H9 (cell line): ENCODE data around the gene TRPV3. TPM values are rescaled to one million over a fixed set of nuclear protein-coding genes. Genes with fewer than 3 reads are reported as not detected.

Experiments
- DNase-seq: peaks from one replicate; pipeline ENCODE4 v3.0.0-alpha.2; 2017
- H2AFZ ChIP-seq: one replicate; pipeline ENCODE4 v1.6.1; 2013; ENCODE audit warnings: mild to moderate bottlenecking, low read length, control low read depth, moderate library complexity
- H2AK5ac ChIP-seq: 2 replicates; pipeline ENCODE4 v1.6.1; 2013; ENCODE audit warnings: low read length, control low read depth, mixed read lengths; ENCODE audit not compliant: insufficient read length
- H2BK120ac ChIP-seq: one replicate; pipeline ENCODE4 v1.6.1; 2013; ENCODE audit warnings: low read depth, mild to moderate bottlenecking, low read length, control low read depth, inconsistent platforms; ENCODE audit not compliant: poor library complexity, severe bottlenecking
- H2BK12ac ChIP-seq: 2 replicates; pipeline ENCODE4 v1.6.1; 2013; ENCODE audit warnings: low read length, control low read depth, mixed read lengths, low read depth; ENCODE audit not compliant: insufficient read length
- H2BK15ac ChIP-seq: 2 replicates; pipeline ENCODE4 v1.6.1; 2013; ENCODE audit warnings: low read depth, low read length, control low read depth
- H2BK20ac ChIP-seq: one replicate; pipeline ENCODE4 v1.6.1; 2013; ENCODE audit warnings: low read depth, mild to moderate bottlenecking, low read length, control low read depth, inconsistent platforms; ENCODE audit not compliant: poor library complexity, severe bottlenecking
- H2BK5ac ChIP-seq: 2 replicates; pipeline ENCODE4 v1.6.1; 2013; ENCODE audit warnings: low read length, control low read depth, mixed read lengths; ENCODE audit not compliant: insufficient read length
- H3K14ac ChIP-seq: 2 replicates; pipeline ENCODE4 v1.6.1; 2013; ENCODE audit warnings: low read length, control low read depth; ENCODE audit not compliant: insufficient read depth
- H3K18ac ChIP-seq: 2 replicates; pipeline ENCODE4 v1.6.1; 2013; ENCODE audit warnings: low read depth, mild to moderate bottlenecking, mixed read lengths, low read length, control low read depth; ENCODE audit not compliant: insufficient read length
- H3K23ac ChIP-seq: 2 replicates; pipeline ENCODE4 v1.6.1; 2013; ENCODE audit warnings: low read length, control low read depth, mixed read lengths, low read depth; ENCODE audit not compliant: insufficient read length
- H3K23me2 ChIP-seq: 2 replicates; pipeline ENCODE4 v1.6.1; 2013; ENCODE audit warnings: low read depth, mild to moderate bottlenecking, mixed read lengths, low read length, control low read depth; ENCODE audit not compliant: insufficient read length, poor library complexity, severe bottlenecking
- H3K27ac ChIP-seq: 2 replicates; pipeline ENCODE4 v1.5.1; 2013; ENCODE audit warnings: low read length, control low read depth, mixed read lengths, low read depth; ENCODE audit not compliant: insufficient read length
- H3K27me3 ChIP-seq: 2 replicates; pipeline ENCODE4 v1.6.1; 2013; ENCODE audit warnings: low read length, control low read depth, inconsistent platforms; ENCODE audit not compliant: insufficient read depth
- H3K4ac ChIP-seq: 2 replicates; pipeline ENCODE4 v1.6.1; 2013; ENCODE audit warnings: low read depth, mild to moderate bottlenecking, control low read depth, inconsistent platforms, low read length, moderate library complexity
- H3K4me1 ChIP-seq: 2 replicates; pipeline ENCODE4 v1.6.1; 2013; ENCODE audit warnings: low read length, control low read depth, inconsistent platforms; ENCODE audit not compliant: insufficient read depth
- H3K4me2 ChIP-seq: 2 replicates; pipeline ENCODE4 v1.6.1; 2013; ENCODE audit warnings: low read length, control low read depth, mixed read lengths; ENCODE audit not compliant: insufficient read length, insufficient read depth
- H3K56ac ChIP-seq: 2 replicates; pipeline ENCODE4 v1.6.1; 2013; ENCODE audit warnings: low read depth, mild to moderate bottlenecking, mixed read lengths, low read length, control low read depth; ENCODE audit not compliant: insufficient read length
- H3K79me1 ChIP-seq: 2 replicates; pipeline ENCODE4 v1.6.1; 2013; ENCODE audit warnings: low read depth, mild to moderate bottlenecking, moderate library complexity, low read length, control low read depth, inconsistent platforms; ENCODE audit not compliant: insufficient read depth, poor library complexity, severe bottlenecking
- H3K79me2 ChIP-seq: 2 replicates; pipeline ENCODE4 v1.6.1; 2013; ENCODE audit warnings: low read length, control low read depth, inconsistent platforms; ENCODE audit not compliant: insufficient read depth
- H3K9ac ChIP-seq: 2 replicates; pipeline ENCODE4 v1.6.1; 2013; ENCODE audit warnings: low read length, control low read depth, mixed read lengths; ENCODE audit not compliant: insufficient read length; ENCODE audit errors: extremely low read depth
- H3K9me3 ChIP-seq: one replicate; pipeline ENCODE4 v1.6.1; 2013; ENCODE audit warnings: low read depth, low read length, inconsistent platforms; ENCODE audit not compliant: control insufficient read depth
- H3T11ph ChIP-seq: one replicate; pipeline ENCODE4 v1.6.1; 2013; ENCODE audit warnings: mild to moderate bottlenecking, low read length, control low read depth, inconsistent platforms
- H4K20me1 ChIP-seq: one replicate; pipeline ENCODE4 v1.6.1; 2013; ENCODE audit not compliant: control insufficient read depth, insufficient read length, insufficient read depth
- H4K5ac ChIP-seq: 2 replicates; pipeline ENCODE4 v1.6.1; 2013; ENCODE audit warnings: low read depth, mild to moderate bottlenecking, mixed read lengths, low read length, control low read depth; ENCODE audit not compliant: insufficient read length
- H4K8ac ChIP-seq: replicated peaks from 2 replicates; pipeline ENCODE4 v1.6.1; 2013; ENCODE audit warnings: low read length, control low read depth, mixed read lengths, low read depth; ENCODE audit not compliant: insufficient read length
- H4K91ac ChIP-seq: 2 replicates; pipeline ENCODE4 v1.6.1; 2013; ENCODE audit warnings: low read depth, mild to moderate bottlenecking, moderate library complexity, mixed read lengths, low read length, control low read depth; ENCODE audit not compliant: insufficient read length
- H3K27ac Mint-ChIP-seq, 3 experiments: 2 replicates in 2 of 3; 3 replicates in 1 of 3; pipeline ENCODE4 v1.8.0; 2020 to 2021; ENCODE audit warnings: mixed read lengths in 3 of 3, mild to moderate bottlenecking in 1 of 3, moderate library complexity in 1 of 3
- H3K27me3 Mint-ChIP-seq: 2 replicates; pipeline ENCODE4 v1.8.0; 2021; ENCODE audit warnings: low read depth, mild to moderate bottlenecking, moderate library complexity, mixed read lengths
- H3K36me3 Mint-ChIP-seq, 3 experiments: 2 replicates in 2 of 3; 3 replicates in 1 of 3; pipeline ENCODE4 v1.8.0; 2020 to 2021; ENCODE audit warnings: low read depth in 3 of 3, mixed read lengths in 3 of 3; ENCODE audit not compliant: insufficient read depth in 1 of 3
- H3K4me1 Mint-ChIP-seq, 2 experiments: 2 replicates each; pipeline ENCODE4 v1.8.0; 2020; ENCODE audit warnings: mixed read lengths in 2 of 2
- H3K4me3 Mint-ChIP-seq, 2 experiments: 2 replicates in 1 of 2; 3 replicates in 1 of 2; pipeline ENCODE4 v1.8.0; 2020 to 2021; ENCODE audit warnings: mild to moderate bottlenecking in 2 of 2, mixed read lengths in 2 of 2, moderate library complexity in 1 of 2
- H3K9me3 Mint-ChIP-seq, 2 experiments: 2 replicates in 1 of 2; 3 replicates in 1 of 2; pipeline ENCODE4 v1.8.0; 2020; ENCODE audit warnings: mild to moderate bottlenecking in 2 of 2, mixed read lengths in 2 of 2, moderate library complexity in 1 of 2
- CTCF ChIP-seq: fragments of 200-600 bp; sonication (generic); conservative IDR thresholded peaks from 3 replicates; pipeline ENCODE4 v1.8.0; 2021; ENCODE audit warnings: antibody characterized with exemption, mild to moderate bottlenecking
- WGBS: extraction: QIAGEN DNeasy Blood & Tissue Kit; methylation state at CpG from one replicate; pipeline ENCODE4 v1.1.7; 2013; ENCODE audit warnings: missing lambda C conversion rate, low lambda C conversion rate, mixed read lengths; ENCODE audit not compliant: insufficient read length; ENCODE audit errors: extremely low coverage; 5-methylcytosine and 5-hydroxymethylcytosine counted together
- total RNA-seq: library from RNA; stranded (reverse); gene quantifications from 2 replicates; pipeline ENCODE4 v1.2.1, GENCODE V29; 2021

The TRPV3 gene
- total RNA-seq, 1 experiment from 2014 or later = 0.63 TPM

- no peak for TF ChIP-seq CTCF
- no peak overlapping the region for H3K4me2 ChIP-seq
- H3K23me2 ChIP-seq = no peaks in the 10 kb centered on the region
- no peak overlapping the region for H2AFZ ChIP-seq
- Mint-ChIP-seq H3K36me3 (peaks cover 7 to 33% (median 12%) of the 10 kb centered on the region in 3 experiments; a peak in 6 of 7 replicates), H3K4me3 (no peak overlapping the region), H3K9me3 (no peaks in the 10 kb centered on the region), H3K27ac (no peak overlapping the region), H3K4me1 (no peaks in the 10 kb centered on the region), H3K27me3 (no peaks in the 10 kb centered on the region)
- no peak overlapping the region for H3K23ac ChIP-seq
- no peaks in the 10 kb centered on the region for H3K27me3 ChIP-seq
- H4K8ac ChIP-seq = no peak overlapping the region
- no peaks in the 10 kb centered on the region for H3K9me3 ChIP-seq
- DNase-seq = no peak
- H2BK5ac ChIP-seq = no peak overlapping the region
- H3K56ac ChIP-seq = no peak overlapping the region
- no peak overlapping the region for H2AK5ac ChIP-seq
- H4K20me1 ChIP-seq = no peaks in the 10 kb centered on the region
- no peak overlapping the region for H3K4ac ChIP-seq
- no peaks in the 10 kb centered on the region for H3K79me1 ChIP-seq
- no peaks in the 10 kb centered on the region for H3K79me2 ChIP-seq
- H3K27ac ChIP-seq = no peak overlapping the region
- no peak overlapping the region for H3K14ac ChIP-seq
- H3K18ac ChIP-seq = no peak overlapping the region
- no peak overlapping the region for H2BK120ac ChIP-seq
- H4K5ac ChIP-seq = no peak overlapping the region
- H2BK12ac ChIP-seq = no peak overlapping the region
- no peak overlapping the region for H2BK15ac ChIP-seq
- WGBS = no CpG with 5 or more reads among the region's 7 CpGs
- no peak overlapping the region for H3T11ph ChIP-seq
- H4K91ac ChIP-seq = no peak overlapping the region
- no peaks in the 10 kb centered on the region for H3K4me1 ChIP-seq
- H3K9ac ChIP-seq = no peak overlapping the region
- no peak overlapping the region for H2BK20ac ChIP-seq
Observed at GRCh38 chr17:3574231-3574630, 16.6 kb upstream of the TRPV3 start.
